ENCODE results near the gene RNF169. TPM values are rescaled to one million over a fixed set of nuclear protein-coding genes. Genes with fewer than 3 reads are reported as not detected.
A peak's percentile ranks its signal among the peaks of the same experiment; 100 is the strongest.

The RNF169 gene
- total and polyA plus RNA-seq, 4 donors = 0.60 to 11.0 (median 5.1) TPM

DNA sequence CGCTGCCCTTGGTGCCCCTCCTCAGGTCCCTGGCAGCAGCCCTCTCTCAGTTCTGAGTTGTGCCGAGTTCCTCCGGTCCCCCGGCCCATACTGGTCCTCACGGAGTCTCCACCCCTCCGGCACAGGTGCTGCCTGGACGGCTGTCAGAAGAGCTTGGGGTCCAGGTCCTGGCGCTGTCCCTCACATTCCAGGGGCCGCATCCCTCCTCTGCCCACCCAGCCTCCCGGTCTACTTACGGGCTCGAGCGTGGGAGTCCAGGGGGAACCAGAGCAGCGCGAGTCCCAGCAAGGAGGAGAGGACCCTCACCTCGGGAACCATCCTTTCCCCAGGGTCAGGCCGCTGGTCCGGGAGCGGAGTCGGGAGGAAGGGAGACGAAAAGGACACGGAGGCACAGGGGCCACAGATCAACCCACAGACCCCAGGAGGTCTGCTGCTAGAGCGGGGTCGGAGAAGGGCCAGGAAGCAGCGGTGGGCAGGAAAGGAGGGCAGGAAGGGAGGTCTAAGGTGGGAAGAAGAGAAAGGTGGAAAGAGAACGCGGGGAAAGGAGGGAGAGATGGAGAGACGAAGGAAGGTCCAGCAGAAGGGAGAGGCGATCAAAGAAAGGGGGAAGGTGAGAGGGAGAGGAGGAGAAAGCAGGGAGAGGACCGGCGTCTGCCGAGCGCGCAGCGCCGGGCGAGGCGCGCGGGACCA, 17.9 kb upstream of the RNF169 start:
- Histone ChIP-seq H3K9me3 (ENCODE audit: control insufficient read depth in 4 of 4, low read length in 3 of 4) (no peaks in the 10 kb centered on the region), H3K4me3 (ENCODE audit: low read depth in 1 of 3, low read length in 3 of 3) (peak overlapping the region in 1 of 3 donors; percentile 46), H3K27ac (ENCODE audit: low read depth in 1 of 2, low read length in 2 of 2) (no peak overlapping the region), H3K4me1 (ENCODE audit: control insufficient read depth in 4 of 4, insufficient read depth in 4 of 4, low read length in 3 of 4) (peaks cover 3 to 15% (median 4%) of the 10 kb centered on the region in 4 donors), H3K36me3 (ENCODE audit: control insufficient read depth in 4 of 4, insufficient read depth in 3 of 4, low read depth in 1 of 4, low read length in 3 of 4) (no peaks in the 10 kb centered on the region), H3K27me3 (ENCODE audit: control insufficient read depth in 4 of 4, insufficient read depth in 4 of 4, low read length in 3 of 4) (peaks cover 0 to 6% (median 1%) of the 10 kb centered on the region in 4 donors), H3K9ac (ENCODE audit: low read depth in 1 of 2, low read length in 2 of 2) (no peak overlapping the region)
- DNase-seq (ENCODE audit: low spot score) = no peak
- WGBS = 9% methylated on average over 40 of the region's 40 CpGs
- TF ChIP-seq ZBTB33 (IDR thresholded peaks at IDR 0.05) = no peak
- TF ChIP-seq CTCF (IDR thresholded peaks at IDR 0.05; ENCODE audit: low read depth, low read length, missing input control) = no peak
- no peak for TF ChIP-seq MAX (IDR thresholded peaks at IDR 0.05)
- no peak for TF ChIP-seq REST (IDR thresholded peaks at IDR 0.05)
- TF ChIP-seq FOXA1 (IDR thresholded peaks at IDR 0.05) = no peak
- no peak for TF ChIP-seq EGR1 (IDR thresholded peaks at IDR 0.05; ENCODE audit: low read depth in 2 of 2)
- TF ChIP-seq SP1 (IDR thresholded peaks at IDR 0.05) = no peak
- no peak for TF ChIP-seq FOXA2 (IDR thresholded peaks at IDR 0.05)
- no peak for TF ChIP-seq JUND (IDR thresholded peaks at IDR 0.05)
- no peak for TF ChIP-seq GABPA (IDR thresholded peaks at IDR 0.05 in 1 of 2, conservative IDR thresholded peaks at IDR 0.05 in 1 of 2)
- no peak for TF ChIP-seq HNF4G (IDR thresholded peaks at IDR 0.05)
- TF ChIP-seq RAD21 (IDR thresholded peaks at IDR 0.05) = no peak

DNA sequence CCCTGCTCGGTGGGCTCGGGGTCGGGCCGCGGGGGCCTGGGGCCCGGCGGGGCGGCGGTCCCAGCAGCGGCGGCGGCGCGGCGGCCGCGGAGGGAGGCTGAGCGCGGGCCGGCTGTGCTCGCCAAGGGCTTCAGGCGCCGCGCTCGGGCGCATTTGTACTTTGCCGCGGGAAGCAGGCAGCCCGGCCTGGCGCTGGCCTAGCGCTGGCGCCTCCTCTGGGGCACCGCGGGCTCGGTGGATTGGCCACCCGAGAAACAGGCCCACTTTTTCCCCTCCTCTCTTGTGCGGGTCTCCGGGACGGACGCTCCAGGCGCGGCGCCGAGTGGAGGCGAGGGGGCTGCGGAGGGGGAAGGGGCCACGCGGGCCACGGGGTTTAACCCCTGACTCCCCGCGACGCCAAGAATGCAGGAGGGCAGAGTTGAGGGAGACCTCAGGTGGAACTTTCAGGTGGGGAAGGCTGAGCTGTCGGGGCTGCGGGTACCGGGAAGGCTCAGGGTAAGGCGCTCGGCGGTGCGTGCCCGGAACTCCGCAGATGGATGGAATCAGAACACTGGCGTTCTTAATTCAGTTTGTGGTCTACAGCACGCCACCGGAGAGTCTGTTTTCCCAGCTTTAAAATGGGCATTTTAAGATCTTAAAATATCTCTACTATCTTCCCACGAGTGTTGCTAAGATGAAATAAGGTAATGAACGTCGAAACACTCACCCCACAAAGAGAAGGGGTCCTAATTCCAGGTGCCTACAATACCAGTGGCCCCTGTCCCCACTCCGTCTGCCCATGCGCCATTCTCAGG, 17.2 kb upstream of the RNF169 start, which contains the start of gene CHRDL2:
CHRDL2 (minus strand) TSS at position 126 of the 794 bp plus-strand sequence. CDS start 538 bp downstream, outside the sequence.
- 15% methylated on average over 69 of the region's 69 CpGs for WGBS
- no peak for DNase-seq (ENCODE audit: low spot score)
- Histone ChIP-seq H3K27me3 (ENCODE audit: control insufficient read depth in 4 of 4, insufficient read depth in 4 of 4, low read length in 3 of 4) (peaks cover 0 to 6% (median 1%) of the 10 kb centered on the region in 4 donors), H3K4me3 (ENCODE audit: low read depth in 1 of 3, low read length in 3 of 3) (peak within 1 kb of the TSS in 1 of 3 donors; percentile 46), H3K9ac (ENCODE audit: low read depth in 1 of 2, low read length in 2 of 2) (no peak within 1 kb of the TSS), H3K4me1 (ENCODE audit: control insufficient read depth in 4 of 4, insufficient read depth in 4 of 4, low read length in 3 of 4) (peaks cover 3 to 15% (median 4%) of the 10 kb centered on the region in 4 donors), H3K9me3 (ENCODE audit: control insufficient read depth in 4 of 4, low read length in 3 of 4) (no peaks in the 10 kb centered on the region), H3K36me3 (ENCODE audit: control insufficient read depth in 4 of 4, insufficient read depth in 3 of 4, low read depth in 1 of 4, low read length in 3 of 4) (no peaks in the 10 kb centered on the region), H3K27ac (ENCODE audit: low read depth in 1 of 2, low read length in 2 of 2) (no peak within 1 kb of the TSS)
- no peak for TF ChIP-seq NR2F2 (IDR thresholded peaks at IDR 0.05)
- no peak for TF ChIP-seq CTCF (IDR thresholded peaks at IDR 0.05; ENCODE audit: low read depth, low read length, missing input control)
- no peak for TF ChIP-seq YY1 (IDR thresholded peaks at IDR 0.05)
- TF ChIP-seq ATF3 (IDR thresholded peaks at IDR 0.05) = no peak
- no peak for TF ChIP-seq ZBTB33 (IDR thresholded peaks at IDR 0.05)
- TF ChIP-seq JUND (IDR thresholded peaks at IDR 0.05) = no peak
- TF ChIP-seq MAX (IDR thresholded peaks at IDR 0.05) = no peak
- TF ChIP-seq HNF4A (conservative IDR thresholded peaks at IDR 0.05) = no peak

Data from liver (tissue), 9 donors.